Transverse colon (tissue), 3 donors: ENCODE measurements around the gene ADAT2.

Source experiments
- CTCF ChIP-seq, 5 experiments: fragments of 200-600 bp in 3 of 5; fragments of 450-650 bp in 2 of 5; sonication (generic) in 3 of 5; IDR thresholded peaks; 1 replicate in 2 of 5; 2 replicates in 3 of 5; pipeline ENCODE4 v1.5.1; 2016 to 2017; ENCODE audit warnings: antibody characterized with exemption in 5 of 5, inconsistent platforms in 3 of 5, mild to moderate bottlenecking in 2 of 5, moderate library complexity in 1 of 5
- EP300 ChIP-seq: sonication (generic); formaldehyde crosslinking; IDR thresholded peaks from one replicate; pipeline ENCODE4 v1.6.1; 2017; ENCODE audit warnings: antibody characterized with exemption, low read depth

- no peak for TF ChIP-seq CTCF (IDR thresholded peaks at IDR 0.05)
- no peak for TF ChIP-seq EP300
Observed at GRCh38 chr6:143449082-143449713, 1.3 kb downstream of the ADAT2 start.
